ENCODE measurements around the gene TESK2. TPM values are rescaled to one million over a fixed set of nuclear protein-coding genes. Genes with fewer than 3 reads are reported as not detected.

Gene TESK2
- total and polyA plus RNA-seq, 11 donors: 0.50 to 4.7 (median 1.5) TPM

- H3K27ac ChIP-seq: no peak overlapping the region
- no peak overlapping the region for H3K4me3 ChIP-seq
- no peak for TF ChIP-seq POLR2A (IDR thresholded peaks at IDR 0.05)
- H3K36me3 ChIP-seq: peaks cover 0 to 57% (median 45%) of the 10 kb centered on the region in 9 donors
- ATAC-seq (no peak), DNase-seq (no peak)
- H3K9me3 ChIP-seq: no peaks in the 10 kb centered on the region
- H3K27me3 ChIP-seq: peaks cover 0 to 6% (median 0%) of the 10 kb centered on the region in 9 donors
- intact Hi-C loops (cut with DNase I): no loop called here
- 73 to 78% (median 77%) methylated on average over 4 of the region's 4 CpGs for WGBS, 4 donors
- H3K4me1 ChIP-seq: peaks cover 0 to 26% (median 13%) of the 10 kb centered on the region in 12 donors
Observed at GRCh38 chr1:45329445-45329844, 161.5 kb downstream of the TESK2 start.

- H3K9me3 ChIP-seq: no peaks in the 10 kb centered on the region
- DNase-seq (no peak), ATAC-seq (no peak)
- TF ChIP-seq CTCF (IDR thresholded peaks at IDR 0.05) (no peak), POLR2A (IDR thresholded peaks at IDR 0.05) (no peak)
- intact Hi-C loops (cut with DNase I): no loop called here
- no peak overlapping the region for H3K4me3 ChIP-seq
- peaks cover 0 to 18% (median 9%) of the 10 kb centered on the region in 12 donors for H3K4me1 ChIP-seq
- 74 to 85% (median 79%) methylated on average over 5 of the region's 5 CpGs for WGBS, 4 donors
- H3K27me3 ChIP-seq: peaks cover 0 to 6% (median 0%) of the 10 kb centered on the region in 9 donors
- peaks cover 0 to 49% (median 39%) of the 10 kb centered on the region in 9 donors for H3K36me3 ChIP-seq
- no peak overlapping the region for H3K27ac ChIP-seq
Observed at GRCh38 chr1:45328680-45329079, 162.3 kb downstream of the TESK2 start.

- Histone ChIP-seq H3K4me1 (peaks cover 0 to 18% (median 9%) of the 10 kb centered on the region in 12 donors), H3K27me3 (peaks cover 0 to 6% (median 0%) of the 10 kb centered on the region in 9 donors), H3K4me3 (peak overlapping the region in 9 of 12 donors; percentile 44 to 64 (median 55)), H3K27ac (no peak overlapping the region), H3K36me3 (peaks cover 0 to 41% (median 31%) of the 10 kb centered on the region in 9 donors), H3K9me3 (no peaks in the 10 kb centered on the region)
- ATAC-seq (no peak), DNase-seq (no peak)
- TF ChIP-seq CTCF (IDR thresholded peaks at IDR 0.05): no peak
- no peak for TF ChIP-seq POLR2A (IDR thresholded peaks at IDR 0.05)
- intact Hi-C loops (cut with DNase I): no loop called here
- WGBS, 4 donors: 65 to 84% (median 70%) methylated on average over 7 to 19 of the region's 19 CpGs
Observed at GRCh38 chr1:45327644-45328515, 163.1 kb downstream of the TESK2 start.

- intact Hi-C loops (cut with DNase I): no loop called here
- Histone ChIP-seq H3K9me3 (no peaks in the 10 kb centered on the region), H3K4me1 (peaks cover 0 to 18% (median 9%) of the 10 kb centered on the region in 12 donors), H3K27ac (no peak within 1 kb of the TSS), H3K36me3 (peaks cover 0 to 32% (median 21%) of the 10 kb centered on the region in 9 donors), H3K4me3 (peak within 1 kb of the TSS; percentile 28 to 64 (median 54)), H3K27me3 (peaks cover 0 to 6% (median 0%) of the 10 kb centered on the region in 9 donors)
- WGBS, 4 donors: 1 to 9% (median 6%) methylated on average over 36 to 96 of the region's 96 CpGs
- ATAC-seq (peak; percentile 74 to 91 (median 86)), DNase-seq (peak; percentile 57 to 74 (median 66))
- no peak for TF ChIP-seq CTCF (IDR thresholded peaks at IDR 0.05)
- TF ChIP-seq POLR2A (IDR thresholded peaks at IDR 0.05): no peak
Observed at GRCh38 chr1:45326627-45327623, 164.0 kb downstream of the TESK2 start, which contains the start of gene HPDL. Gene HPDL, plus strand, starts transcription at chr1:45326895. Its CDS starts 254 bp downstream, at chr1:45327149.

All from heart left ventricle (tissue), 16 donors.